ENCODE data around the gene ITPK1.

Gene ITPK1

DNA sequence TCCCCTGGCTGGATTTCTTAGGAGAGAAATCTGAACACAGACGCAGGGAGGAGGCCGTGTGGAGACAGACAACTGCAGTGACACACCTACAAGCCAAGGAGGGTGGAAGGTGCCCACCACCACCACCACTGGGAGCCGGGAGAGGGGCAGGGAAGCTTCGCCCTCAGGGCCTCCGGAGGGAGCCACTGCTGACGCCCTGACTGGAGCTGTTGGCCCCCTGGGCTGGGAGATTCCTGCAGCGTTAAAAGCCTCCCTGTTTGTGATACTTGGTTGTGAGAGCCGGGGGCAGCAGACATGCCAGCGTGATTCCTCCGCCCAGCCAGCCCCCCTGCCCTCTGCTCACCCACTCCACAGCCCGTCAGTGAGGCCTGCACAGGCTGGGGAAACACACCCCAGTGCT lies 120.8 kb downstream of the ITPK1 start:
- TF ChIP-seq, protein P1, sequence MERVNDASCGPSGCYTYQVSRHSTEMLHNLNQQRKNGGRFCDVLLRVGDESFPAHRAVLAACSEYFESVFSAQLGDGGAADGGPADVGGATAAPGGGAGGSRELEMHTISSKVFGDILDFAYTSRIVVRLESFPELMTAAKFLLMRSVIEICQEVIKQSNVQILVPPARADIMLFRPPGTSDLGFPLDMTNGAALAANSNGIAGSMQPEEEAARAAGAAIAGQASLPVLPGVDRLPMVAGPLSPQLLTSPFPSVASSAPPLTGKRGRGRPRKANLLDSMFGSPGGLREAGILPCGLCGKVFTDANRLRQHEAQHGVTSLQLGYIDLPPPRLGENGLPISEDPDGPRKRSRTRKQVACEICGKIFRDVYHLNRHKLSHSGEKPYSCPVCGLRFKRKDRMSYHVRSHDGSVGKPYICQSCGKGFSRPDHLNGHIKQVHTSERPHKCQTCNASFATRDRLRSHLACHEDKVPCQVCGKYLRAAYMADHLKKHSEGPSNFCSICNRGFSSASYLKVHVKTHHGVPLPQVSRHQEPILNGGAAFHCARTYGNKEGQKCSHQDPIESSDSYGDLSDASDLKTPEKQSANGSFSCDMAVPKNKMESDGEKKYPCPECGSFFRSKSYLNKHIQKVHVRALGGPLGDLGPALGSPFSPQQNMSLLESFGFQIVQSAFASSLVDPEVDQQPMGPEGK (CRISPR knock-in tag; IDR thresholded peaks at IDR 0.05; ENCODE audit: borderline replicate concordance) = no peak
- TF ChIP-seq ZNF8 (CRISPR knock-in tag; IDR thresholded peaks at IDR 0.05) (no peak), ZFP30 (CRISPR knock-in tag; IDR thresholded peaks at IDR 0.05) (no peak), OSR1 (CRISPR knock-in tag; IDR thresholded peaks at IDR 0.05) (no peak), BACH2 (CRISPR knock-in tag; IDR thresholded peaks at IDR 0.05; ENCODE audit: borderline replicate concordance) (no peak), ISL1 (CRISPR knock-in tag; IDR thresholded peaks at IDR 0.05) (no peak)
- TF ChIP-seq, protein P2, sequence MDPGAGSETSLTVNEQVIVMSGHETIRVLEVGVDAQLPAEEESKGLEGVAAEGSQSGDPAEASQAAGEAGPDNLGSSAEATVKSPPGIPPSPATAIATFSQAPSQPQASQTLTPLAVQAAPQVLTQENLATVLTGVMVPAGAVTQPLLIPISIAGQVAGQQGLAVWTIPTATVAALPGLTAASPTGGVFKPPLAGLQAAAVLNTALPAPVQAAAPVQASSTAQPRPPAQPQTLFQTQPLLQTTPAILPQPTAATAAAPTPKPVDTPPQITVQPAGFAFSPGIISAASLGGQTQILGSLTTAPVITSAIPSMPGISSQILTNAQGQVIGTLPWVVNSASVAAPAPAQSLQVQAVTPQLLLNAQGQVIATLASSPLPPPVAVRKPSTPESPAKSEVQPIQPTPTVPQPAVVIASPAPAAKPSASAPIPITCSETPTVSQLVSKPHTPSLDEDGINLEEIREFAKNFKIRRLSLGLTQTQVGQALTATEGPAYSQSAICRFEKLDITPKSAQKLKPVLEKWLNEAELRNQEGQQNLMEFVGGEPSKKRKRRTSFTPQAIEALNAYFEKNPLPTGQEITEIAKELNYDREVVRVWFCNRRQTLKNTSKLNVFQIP (CRISPR knock-in tag; IDR thresholded peaks at IDR 0.05; ENCODE audit: borderline replicate concordance, low read depth) = no peak
- TF ChIP-seq, protein P3, sequence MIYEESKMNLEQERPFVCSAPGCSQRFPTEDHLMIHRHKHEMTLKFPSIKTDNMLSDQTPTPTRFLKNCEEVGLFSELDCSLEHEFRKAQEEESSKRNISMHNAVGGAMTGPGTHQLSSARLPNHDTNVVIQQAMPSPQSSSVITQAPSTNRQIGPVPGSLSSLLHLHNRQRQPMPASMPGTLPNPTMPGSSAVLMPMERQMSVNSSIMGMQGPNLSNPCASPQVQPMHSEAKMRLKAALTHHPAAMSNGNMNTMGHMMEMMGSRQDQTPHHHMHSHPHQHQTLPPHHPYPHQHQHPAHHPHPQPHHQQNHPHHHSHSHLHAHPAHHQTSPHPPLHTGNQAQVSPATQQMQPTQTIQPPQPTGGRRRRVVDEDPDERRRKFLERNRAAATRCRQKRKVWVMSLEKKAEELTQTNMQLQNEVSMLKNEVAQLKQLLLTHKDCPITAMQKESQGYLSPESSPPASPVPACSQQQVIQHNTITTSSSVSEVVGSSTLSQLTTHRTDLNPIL (CRISPR knock-in tag; IDR thresholded peaks at IDR 0.05; ENCODE audit: low read depth) = no peak
- TF ChIP-seq, protein P4, sequence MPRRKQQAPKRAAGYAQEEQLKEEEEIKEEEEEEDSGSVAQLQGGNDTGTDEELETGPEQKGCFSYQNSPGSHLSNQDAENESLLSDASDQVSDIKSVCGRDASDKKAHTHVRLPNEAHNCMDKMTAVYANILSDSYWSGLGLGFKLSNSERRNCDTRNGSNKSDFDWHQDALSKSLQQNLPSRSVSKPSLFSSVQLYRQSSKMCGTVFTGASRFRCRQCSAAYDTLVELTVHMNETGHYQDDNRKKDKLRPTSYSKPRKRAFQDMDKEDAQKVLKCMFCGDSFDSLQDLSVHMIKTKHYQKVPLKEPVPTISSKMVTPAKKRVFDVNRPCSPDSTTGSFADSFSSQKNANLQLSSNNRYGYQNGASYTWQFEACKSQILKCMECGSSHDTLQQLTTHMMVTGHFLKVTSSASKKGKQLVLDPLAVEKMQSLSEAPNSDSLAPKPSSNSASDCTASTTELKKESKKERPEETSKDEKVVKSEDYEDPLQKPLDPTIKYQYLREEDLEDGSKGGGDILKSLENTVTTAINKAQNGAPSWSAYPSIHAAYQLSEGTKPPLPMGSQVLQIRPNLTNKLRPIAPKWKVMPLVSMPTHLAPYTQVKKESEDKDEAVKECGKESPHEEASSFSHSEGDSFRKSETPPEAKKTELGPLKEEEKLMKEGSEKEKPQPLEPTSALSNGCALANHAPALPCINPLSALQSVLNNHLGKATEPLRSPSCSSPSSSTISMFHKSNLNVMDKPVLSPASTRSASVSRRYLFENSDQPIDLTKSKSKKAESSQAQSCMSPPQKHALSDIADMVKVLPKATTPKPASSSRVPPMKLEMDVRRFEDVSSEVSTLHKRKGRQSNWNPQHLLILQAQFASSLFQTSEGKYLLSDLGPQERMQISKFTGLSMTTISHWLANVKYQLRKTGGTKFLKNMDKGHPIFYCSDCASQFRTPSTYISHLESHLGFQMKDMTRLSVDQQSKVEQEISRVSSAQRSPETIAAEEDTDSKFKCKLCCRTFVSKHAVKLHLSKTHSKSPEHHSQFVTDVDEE (CRISPR knock-in tag; IDR thresholded peaks at IDR 0.05) = no peak
- no peak for ATAC-seq

DNA sequence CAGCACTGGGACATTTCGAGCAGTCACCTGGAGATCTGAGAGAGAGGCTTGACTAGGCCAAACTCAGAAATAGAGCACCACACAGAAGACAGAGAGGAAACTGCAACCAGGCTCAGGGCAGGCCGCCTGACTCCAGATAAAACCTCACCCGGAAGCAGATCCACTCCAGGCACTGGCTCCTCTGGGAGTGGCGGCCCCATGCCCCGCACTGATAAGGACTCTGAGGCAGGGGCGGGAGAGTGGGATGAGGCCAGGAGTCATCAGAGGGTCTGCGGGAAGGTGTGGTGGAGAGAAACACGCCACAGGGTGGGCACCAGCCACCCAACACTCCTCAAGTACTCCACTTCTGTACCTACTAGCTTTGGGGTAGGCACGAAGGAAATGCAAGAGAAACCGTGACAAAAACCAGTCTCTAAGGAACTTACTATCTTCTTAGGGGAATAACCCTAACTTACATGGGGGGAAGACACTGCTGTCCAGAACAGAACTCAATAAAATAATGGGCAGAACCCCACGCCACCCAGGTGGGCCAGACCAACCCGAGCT lies 121.5 kb downstream of the ITPK1 start:
- no peak for TF ChIP-seq SNAI2 (CRISPR knock-in tag; IDR thresholded peaks at IDR 0.05)
- ATAC-seq = no peak

DNA sequence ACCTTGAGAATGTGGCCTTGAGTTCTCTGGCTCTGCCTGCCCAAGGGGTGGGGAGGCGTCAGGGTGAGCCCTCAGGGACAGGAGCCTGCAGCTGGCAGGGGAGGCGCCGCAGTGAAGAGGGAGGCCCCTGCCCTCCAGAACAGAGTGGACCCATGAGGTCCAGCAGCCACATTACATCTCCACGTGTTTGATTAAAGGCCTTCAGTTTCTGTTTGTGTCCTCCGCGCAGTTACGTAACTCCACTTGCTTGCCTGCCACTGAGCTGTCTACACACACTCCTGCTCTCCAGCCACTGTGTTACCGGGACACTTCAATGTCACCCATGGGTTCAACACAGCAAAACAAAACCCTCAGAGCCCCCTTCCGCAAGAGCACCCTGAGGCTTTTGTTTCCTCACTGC lies 122.4 kb downstream of the ITPK1 start:
- no peak for ATAC-seq
- TF ChIP-seq BACH2 (CRISPR knock-in tag; IDR thresholded peaks at IDR 0.05; ENCODE audit: borderline replicate concordance) = no peak
- TF ChIP-seq, protein P4 (CRISPR knock-in tag; IDR thresholded peaks at IDR 0.05) = no peak
- TF ChIP-seq ZFP3 (CRISPR knock-in tag; IDR thresholded peaks at IDR 0.05) = no peak
- no peak for TF ChIP-seq ISL1 (CRISPR knock-in tag; IDR thresholded peaks at IDR 0.05)
- no peak for TF ChIP-seq ZC3H10 (CRISPR knock-in tag; IDR thresholded peaks at IDR 0.05)

DNA sequence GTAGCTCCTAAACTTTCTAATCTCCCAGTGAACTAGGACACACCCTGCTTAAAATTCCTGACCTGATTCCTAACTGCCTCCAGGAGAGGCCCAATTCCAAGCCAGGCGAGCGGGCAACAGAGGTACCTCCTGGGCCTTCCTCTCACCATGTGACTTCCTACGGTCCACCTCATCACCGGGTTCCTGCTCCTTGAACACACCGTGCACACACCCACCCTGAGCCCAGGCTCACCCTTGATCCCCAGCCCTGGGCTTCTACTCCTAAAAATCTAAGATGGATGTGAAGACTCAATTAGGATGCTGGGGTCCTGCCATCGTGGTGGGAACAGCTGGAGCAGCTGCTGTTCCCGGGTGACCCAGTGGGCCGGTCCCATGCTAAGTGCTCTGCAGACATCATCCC lies 124.2 kb downstream of the ITPK1 start:
- no peak for ATAC-seq
- no peak for TF ChIP-seq TCF4 (CRISPR knock-in tag; IDR thresholded peaks at IDR 0.05; ENCODE audit: borderline replicate concordance)
- TF ChIP-seq, protein P2 (CRISPR knock-in tag; IDR thresholded peaks at IDR 0.05; ENCODE audit: borderline replicate concordance, low read depth) = no peak
- TF ChIP-seq BACH2 (CRISPR knock-in tag; IDR thresholded peaks at IDR 0.05; ENCODE audit: borderline replicate concordance) = no peak
- TF ChIP-seq, protein P3 (CRISPR knock-in tag; IDR thresholded peaks at IDR 0.05; ENCODE audit: low read depth) = no peak
- TF ChIP-seq TOX (CRISPR knock-in tag; IDR thresholded peaks at IDR 0.05; ENCODE audit: borderline replicate concordance) = no peak
- TF ChIP-seq PPARA (CRISPR knock-in tag; IDR thresholded peaks at IDR 0.05; ENCODE audit: borderline replicate concordance) = no peak
- TF ChIP-seq ESRRG (CRISPR knock-in tag; IDR thresholded peaks at IDR 0.05) = no peak
- TF ChIP-seq, protein P4 (CRISPR knock-in tag; IDR thresholded peaks at IDR 0.05) = no peak
